Measurements from ENCODE around the gene COL12A1.

The COL12A1 gene

GRCh38 chr6:75205776-75206575 is at the start of gene COL12A1:
COL12A1 (minus strand) TSS chr6:75206053; CDS start chr6:75202792, 3,261 bp downstream.
- DNase-seq: peak in 1 of 6 experiments; percentile 8

- DNase-seq: no peak
Measured at GRCh38 chr6:75250552-75250951, 44.7 kb upstream of the COL12A1 start.

- DNase-seq: no peak
Measured at GRCh38 chr6:75249837-75250236, 44.0 kb upstream of the COL12A1 start.

- DNase-seq: no peak
Measured at GRCh38 chr6:75246386-75246785, 40.5 kb upstream of the COL12A1 start.

GRCh38 chr6:75244063-75244584 is 38.3 kb upstream of the COL12A1 start:
- DNase-seq: no peak

GRCh38 chr6:75243333-75244062 is 37.6 kb upstream of the COL12A1 start, which contains the start of gene COX7A2:
COX7A2 (minus strand) TSS chr6:75243801; CDS start chr6:75243734, 67 bp downstream.
- peak; percentile 69 to 87 (median 81) for DNase-seq

GRCh38 chr6:75236630-75237029 is 30.8 kb upstream of the COL12A1 start:
- DNase-seq: no peak

GRCh38 chr6:75235271-75235670 is 29.4 kb upstream of the COL12A1 start:
- no peak for DNase-seq

GRCh38 chr6:75234126-75234865 is 28.4 kb upstream of the COL12A1 start:
- no peak for DNase-seq

- no peak for DNase-seq
Measured at GRCh38 chr6:75233092-75233615, 27.3 kb upstream of the COL12A1 start.

GRCh38 chr6:75230484-75231325 is 24.9 kb upstream of the COL12A1 start:
- no peak for DNase-seq

GRCh38 chr6:75224303-75224926 is 18.6 kb upstream of the COL12A1 start:
- DNase-seq: no peak

- DNase-seq: no peak
Measured at GRCh38 chr6:75223428-75223827, 17.6 kb upstream of the COL12A1 start.

GRCh38 chr6:75222261-75222660 is 16.4 kb upstream of the COL12A1 start:
- DNase-seq: no peak

- DNase-seq: no peak
Measured at GRCh38 chr6:75221116-75221515, 15.3 kb upstream of the COL12A1 start.

GRCh38 chr6:75220357-75220756 is 14.5 kb upstream of the COL12A1 start:
- no peak for DNase-seq

GRCh38 chr6:75219263-75219662 is 13.4 kb upstream of the COL12A1 start:
- no peak for DNase-seq

GRCh38 chr6:75217193-75217592 is 11.3 kb upstream of the COL12A1 start:
- DNase-seq: no peak

GRCh38 chr6:75215291-75215690 is 9.4 kb upstream of the COL12A1 start:
- DNase-seq: no peak

- no peak for DNase-seq
Measured at GRCh38 chr6:75213732-75214131, 7.9 kb upstream of the COL12A1 start.

- DNase-seq: no peak
Measured at GRCh38 chr6:75213112-75213511, 7.3 kb upstream of the COL12A1 start.

Data from stimulated activated naive CD4-positive, alpha-beta T cell (primary cell).